HG03575 (cell line): ENCODE measurements around the gene SLC38A10.

Experiments used
- ATAC-seq: cut with Tn5 transposase; IDR thresholded peaks from one replicate; pipeline ENCODE4 v1.9.1; 2021; ENCODE audit not compliant: unreplicated experiment, insufficient number of reproducible peaks, low FRiP score; ENCODE audit errors: extremely low read depth

Gene SLC38A10

GRCh38 chr17:81263371-81264181 is 31.5 kb downstream of the SLC38A10 start:
- no peak for ATAC-seq

- ATAC-seq: no peak
These were observed 33.3 kb downstream of the SLC38A10 start for GRCh38 chr17:81261582-81262336.

GRCh38 chr17:81261096-81261495 is 34.0 kb downstream of the SLC38A10 start:
- no peak for ATAC-seq

GRCh38 chr17:81260641-81261040 is 34.5 kb downstream of the SLC38A10 start:
- ATAC-seq: no peak

GRCh38 chr17:81260171-81260570 is 34.9 kb downstream of the SLC38A10 start:
- ATAC-seq: no peak

- no peak for ATAC-seq
These were observed 36.0 kb downstream of the SLC38A10 start for GRCh38 chr17:81259058-81259605.

GRCh38 chr17:81258292-81258691 is 36.8 kb downstream of the SLC38A10 start:
- no peak for ATAC-seq

GRCh38 chr17:81257533-81257932 is 37.6 kb downstream of the SLC38A10 start:
- ATAC-seq: no peak

GRCh38 chr17:81256616-81257015 is 38.5 kb downstream of the SLC38A10 start:
- ATAC-seq: no peak

GRCh38 chr17:81254955-81255717 is 40.0 kb downstream of the SLC38A10 start:
- no peak for ATAC-seq

- no peak for ATAC-seq
These were observed 41.6 kb downstream of the SLC38A10 start for GRCh38 chr17:81253358-81254131.

- no peak for ATAC-seq
These were observed 42.1 kb downstream of the SLC38A10 start for GRCh38 chr17:81252987-81253329.

GRCh38 chr17:81252326-81252986 is 42.7 kb downstream of the SLC38A10 start:
- no peak for ATAC-seq

GRCh38 chr17:81251709-81252301 is 43.3 kb downstream of the SLC38A10 start:
- no peak for ATAC-seq

GRCh38 chr17:81251094-81251708 is 43.9 kb downstream of the SLC38A10 start:
- ATAC-seq: no peak

GRCh38 chr17:81250286-81251093 is 44.6 kb downstream of the SLC38A10 start:
- ATAC-seq: no peak
